ENCODE measurements around the gene TTC39B.
"Not testable (repeated sequence)": the region's sequence is repeated elsewhere in the genome, so short reads cannot be mapped to it uniquely, and the experiment has no call there.

TTC39B gene

DNA sequence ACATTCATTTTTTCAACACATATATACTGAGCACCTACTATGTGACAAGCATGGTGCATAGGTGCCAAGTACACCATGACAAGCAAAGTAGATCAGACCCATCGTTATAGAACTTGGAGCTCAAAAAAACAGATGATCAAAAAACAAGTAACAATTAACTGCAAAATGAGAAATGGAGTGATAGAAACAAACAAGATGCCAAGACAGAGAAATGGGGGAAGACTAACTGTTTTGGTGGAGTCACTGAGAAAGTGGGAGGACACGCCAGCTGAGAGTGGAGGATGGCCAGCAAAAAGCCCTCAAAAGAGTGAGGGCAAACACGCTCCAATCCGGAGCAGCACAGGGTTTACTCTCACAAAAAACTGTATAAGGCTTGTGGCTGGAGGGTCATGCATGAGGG is 50.6 kb downstream of the TTC39B start:
- DNase-seq = no peak

GRCh38 chr9:15253786-15254185 is 53.2 kb downstream of the TTC39B start:
- no peak for DNase-seq

- DNase-seq = no peak
Observed at GRCh38 chr9:15253197-15253596, 53.8 kb downstream of the TTC39B start.

GRCh38 chr9:15249981-15250380 is 57.0 kb downstream of the TTC39B start:
- no peak for DNase-seq

GRCh38 chr9:15249042-15249818 is 57.8 kb downstream of the TTC39B start:
- DNase-seq = no peak

GRCh38 chr9:15248621-15249020 is 58.4 kb downstream of the TTC39B start:
- DNase-seq = no peak

GRCh38 chr9:15248081-15248480 is 58.9 kb downstream of the TTC39B start:
- no peak for DNase-seq

DNA sequence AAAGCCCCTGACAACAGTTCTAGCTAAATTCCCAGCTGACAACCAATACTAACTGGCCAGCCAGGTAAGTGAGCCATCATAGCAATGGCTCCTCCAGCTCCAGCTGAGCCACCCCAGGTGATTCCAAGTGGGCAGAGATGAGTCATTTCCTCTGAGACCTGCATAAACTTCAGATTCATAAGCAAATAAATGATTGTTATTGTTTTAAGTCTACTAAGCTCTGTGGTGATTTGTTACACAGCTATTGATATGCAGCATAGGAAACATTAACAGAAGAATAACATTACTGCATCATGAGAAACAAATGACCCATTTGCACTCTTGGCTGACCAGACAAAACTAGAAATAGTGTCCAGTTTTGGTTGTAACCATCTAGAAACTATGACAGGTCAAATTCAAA is 60.3 kb downstream of the TTC39B start:
- no peak for DNase-seq

- DNase-seq = no peak
Observed at GRCh38 chr9:15246243-15246642, 60.8 kb downstream of the TTC39B start.

DNA sequence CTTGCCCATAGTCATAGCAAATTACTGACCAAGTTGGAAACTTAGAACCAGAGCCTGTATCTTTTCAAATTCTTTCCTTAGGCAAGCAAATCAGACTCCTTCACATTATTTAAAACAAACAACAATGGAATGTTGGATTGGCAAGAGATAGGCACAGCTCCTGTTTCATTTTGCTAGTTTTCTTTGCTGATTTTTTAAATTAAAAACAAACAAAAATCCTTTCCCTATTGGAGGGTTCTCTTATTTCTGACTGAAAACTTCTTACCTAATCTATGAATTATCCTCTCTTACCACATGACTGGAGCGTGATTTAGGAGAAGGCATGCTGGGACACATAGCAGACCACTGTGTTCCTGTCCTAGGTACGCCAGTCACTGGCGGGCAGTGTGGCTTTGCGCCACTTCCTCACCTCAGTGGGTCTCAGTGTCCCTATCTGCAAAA is 63.0 kb downstream of the TTC39B start:
- no peak for DNase-seq

DNA sequence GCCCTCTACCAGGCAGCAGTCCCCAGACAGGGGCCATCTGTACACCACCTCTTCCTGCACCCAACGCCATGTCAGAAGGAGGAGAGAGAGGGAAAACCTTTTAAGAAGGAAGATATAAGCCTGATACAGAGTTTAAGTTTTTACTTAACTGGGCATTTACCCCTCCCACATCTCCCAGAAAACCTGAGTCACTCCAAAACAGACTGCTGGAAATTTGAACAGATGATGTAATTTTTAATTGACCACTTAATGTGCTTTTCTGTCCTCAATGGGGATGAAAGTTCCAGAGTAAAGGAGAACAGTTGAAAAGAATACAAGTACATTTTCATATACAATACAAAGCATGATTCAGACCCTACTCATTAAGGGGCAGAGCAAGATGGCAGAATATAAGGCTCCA is 63.9 kb downstream of the TTC39B start:
- no peak for DNase-seq

DNA sequence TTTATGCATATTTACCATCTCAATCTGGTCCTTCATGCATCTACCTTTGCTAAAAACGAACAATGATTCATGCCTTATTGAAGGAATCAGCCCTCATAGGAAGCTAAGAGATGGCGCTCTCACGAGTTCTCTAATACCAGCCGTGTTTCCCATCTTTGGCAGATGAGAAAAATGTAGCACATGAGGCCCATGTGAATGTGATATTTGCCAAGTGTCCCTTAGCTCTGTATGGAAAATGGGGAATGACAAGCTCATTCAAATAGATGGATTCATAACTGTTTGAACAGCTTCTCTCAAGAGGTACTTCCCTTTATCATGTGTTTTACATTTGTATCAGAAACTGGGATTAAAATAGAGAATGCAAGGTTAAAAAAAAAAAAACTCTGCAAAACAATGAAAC is 66.1 kb downstream of the TTC39B start:
- no peak for DNase-seq

GRCh38 chr9:15239816-15240215 is 67.2 kb downstream of the TTC39B start:
- no peak for DNase-seq

DNA sequence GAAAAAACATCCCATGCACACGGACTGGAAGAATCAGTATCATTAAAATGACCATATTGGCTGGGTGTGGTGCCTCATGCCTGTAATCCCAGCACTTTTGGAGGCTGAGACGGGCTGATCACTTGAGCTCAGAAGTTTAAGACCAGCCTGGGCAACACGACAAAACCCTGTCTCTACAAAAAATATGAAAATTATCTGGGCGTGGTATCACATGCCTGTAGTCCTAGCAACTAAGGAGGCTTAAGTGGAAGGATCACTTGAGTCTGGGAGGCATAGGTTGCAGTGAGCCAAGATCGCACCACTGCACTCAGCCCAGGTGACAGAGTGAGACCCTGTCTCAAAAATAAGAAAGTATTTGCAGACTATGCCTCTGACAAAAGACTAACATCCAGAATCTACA is 68.4 kb downstream of the TTC39B start:
- no peak for DNase-seq

DNA sequence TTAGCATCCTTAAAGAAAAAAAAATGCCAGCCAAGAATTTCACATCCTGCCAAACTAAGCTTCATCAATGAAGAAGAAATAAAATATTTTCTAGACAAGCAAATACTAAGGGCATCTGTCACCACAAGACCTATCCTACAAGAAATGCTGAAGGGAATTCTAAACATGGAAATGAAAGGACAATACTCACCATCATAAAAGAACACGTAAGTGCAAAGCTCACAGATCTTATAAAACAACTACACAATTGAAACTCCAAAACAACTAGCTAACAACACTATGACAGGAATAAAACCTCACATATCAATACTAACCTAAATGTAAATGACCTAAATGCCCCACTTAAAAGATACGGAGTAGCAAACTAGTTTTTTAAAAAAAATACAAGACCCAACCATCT is 71.4 kb downstream of the TTC39B start:
- DNase-seq = no peak

DNA sequence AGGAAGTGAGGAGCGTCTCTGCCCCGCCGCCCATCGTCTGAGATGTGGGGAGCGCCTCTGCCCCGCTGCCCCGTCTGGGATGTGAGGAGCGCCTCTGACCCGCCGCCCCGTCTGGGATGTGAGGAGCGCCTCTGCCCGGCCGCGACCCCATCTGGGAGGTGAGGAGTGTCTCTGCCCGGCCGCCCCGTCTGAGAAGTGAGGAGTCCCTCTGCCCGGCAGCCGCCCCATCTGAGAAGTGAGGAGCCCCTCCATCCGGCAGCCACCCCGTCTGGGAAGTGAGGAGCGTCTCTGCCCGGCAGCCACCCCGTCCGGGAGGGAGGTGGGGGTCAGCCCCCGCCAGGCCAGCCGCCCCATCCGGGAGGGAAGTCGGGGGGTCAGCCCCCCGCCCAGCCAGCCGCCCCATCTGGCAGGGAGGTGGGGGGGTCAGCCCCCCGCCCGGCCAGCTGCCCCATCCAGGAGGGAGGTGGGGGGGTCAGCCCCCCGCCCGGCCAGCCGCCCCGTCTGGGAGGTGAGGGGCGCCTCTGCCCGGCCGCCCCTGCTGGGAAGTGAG is 73.0 kb downstream of the TTC39B start:
- DNase-seq = not testable (repeated sequence)

DNA sequence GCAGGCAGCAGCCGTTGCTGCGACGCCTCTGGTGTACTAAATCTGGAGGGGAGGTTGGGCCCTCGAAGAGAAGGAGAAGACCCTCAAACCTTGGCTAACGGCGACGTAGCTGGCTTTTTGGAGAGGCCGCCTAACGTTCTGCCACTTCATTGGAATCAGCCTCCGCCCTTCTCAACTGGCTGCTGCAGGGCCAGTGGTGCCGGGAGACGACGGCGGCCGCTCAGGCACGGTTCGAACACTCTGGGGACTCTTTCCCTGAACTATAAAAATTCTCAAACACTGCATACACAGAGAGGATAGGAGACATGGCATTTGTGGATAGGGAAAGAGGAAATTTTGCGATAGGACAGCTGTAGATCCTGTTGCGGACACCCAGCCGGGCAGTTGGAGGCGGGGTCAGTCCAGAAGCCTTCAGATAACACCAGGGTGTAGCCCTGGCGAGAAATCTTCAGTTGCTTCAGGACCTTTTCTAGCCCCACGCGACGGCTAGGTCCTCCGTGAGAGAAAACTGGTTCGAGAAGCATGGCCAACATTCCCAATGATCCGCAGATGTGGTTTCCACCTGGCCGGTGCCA is 74.2 kb downstream of the TTC39B start:
- DNase-seq = not testable (repeated sequence)

- DNase-seq = no peak
Observed at GRCh38 chr9:15231788-15232635, 75.0 kb downstream of the TTC39B start.

DNA sequence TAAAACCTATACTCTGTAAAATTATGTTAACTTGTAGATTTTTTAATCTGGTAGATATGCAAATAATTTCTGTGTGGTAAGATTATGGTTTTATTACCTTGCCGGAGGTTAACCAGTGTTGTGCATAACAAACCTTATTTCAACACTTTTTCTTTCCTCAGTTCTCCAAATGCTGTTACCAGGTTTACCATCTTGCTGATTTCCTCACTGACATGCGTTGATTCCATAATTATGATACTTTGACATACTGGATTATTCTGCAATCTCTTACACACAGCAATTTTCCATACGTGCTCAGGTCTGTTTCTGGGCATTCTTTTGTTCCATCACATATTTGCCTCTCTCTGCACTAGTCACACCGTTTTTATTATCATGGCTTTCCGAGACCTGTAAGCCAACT is 77.6 kb downstream of the TTC39B start:
- DNase-seq = no peak

DNA sequence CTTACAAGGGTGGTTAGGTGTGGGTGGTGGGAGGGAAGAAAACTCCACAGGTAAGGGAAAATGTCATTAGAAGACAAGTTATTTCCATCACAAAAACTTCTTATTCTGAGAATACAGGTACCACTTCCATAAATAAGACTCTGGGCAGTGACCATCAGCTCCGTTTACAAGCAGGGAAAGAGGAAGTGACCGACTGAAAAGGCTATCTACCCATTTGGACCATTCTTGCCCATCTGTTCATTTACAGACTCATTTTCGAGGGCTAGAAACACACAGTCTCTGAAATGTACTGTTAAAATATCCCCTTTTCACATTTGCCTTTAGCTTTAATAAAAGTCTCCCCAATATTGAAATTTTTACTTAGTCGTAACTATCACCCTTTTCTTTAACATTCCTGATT is 79.5 kb downstream of the TTC39B start:
- DNase-seq = no peak

DNA sequence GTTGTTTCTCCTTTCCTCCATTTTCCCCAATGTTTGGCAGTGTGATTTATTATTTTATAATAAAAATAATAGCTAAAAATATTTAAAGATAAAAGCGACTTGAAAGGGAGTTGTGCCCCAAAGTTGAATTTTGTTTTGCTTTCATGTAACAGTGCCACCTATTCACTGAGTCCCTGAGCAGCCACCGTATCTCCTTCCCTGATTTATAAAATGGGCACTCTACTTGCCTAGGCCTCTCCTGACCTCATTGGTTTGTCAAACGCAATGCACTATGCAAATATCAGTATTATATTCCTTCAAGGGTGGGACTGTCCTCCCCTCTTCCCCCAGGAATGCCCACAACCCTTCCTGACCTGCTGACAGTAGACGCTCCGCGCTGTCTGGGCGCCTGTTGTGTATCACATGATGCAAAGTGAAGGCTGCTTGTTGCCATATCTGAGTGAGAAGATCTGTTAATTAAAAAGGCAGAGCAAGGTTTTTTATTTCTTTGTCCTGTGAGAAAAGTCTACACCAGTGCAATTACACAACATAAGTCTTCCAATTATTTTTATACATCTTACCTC is 81.4 kb downstream of the TTC39B start:
- no peak for DNase-seq

DNA sequence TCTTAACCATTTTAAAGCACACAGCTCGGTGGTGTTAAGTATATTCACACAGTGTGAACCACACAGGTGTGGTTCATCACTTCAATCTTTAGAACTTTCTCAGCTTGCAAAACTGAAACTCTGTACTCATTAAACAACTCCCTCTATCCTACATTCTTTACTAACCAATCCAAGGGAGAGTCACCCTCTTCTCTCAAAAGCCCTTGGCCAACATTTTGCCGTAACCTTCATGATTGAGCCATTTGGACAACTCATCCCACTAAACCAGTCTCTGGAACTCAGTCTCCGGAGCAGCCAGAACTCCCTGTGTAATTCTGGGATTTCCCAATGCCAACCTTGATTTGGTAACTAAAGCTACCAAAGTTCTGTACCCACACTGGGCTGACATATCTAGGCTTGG is 84.7 kb downstream of the TTC39B start:
- no peak for DNase-seq

- DNase-seq = no peak
Observed at GRCh38 chr9:15221746-15222145, 85.3 kb downstream of the TTC39B start.

Measured in activated CD8-positive, alpha-beta memory T cell treated with anti-CD3 and anti-CD28 coated beads, Interleukin-2, amount 50 U/mL, for 48 hours (primary cell).